B cell (primary cell): ENCODE data around the gene ASB8. TPM values are rescaled to one million over a fixed set of nuclear protein-coding genes. Genes with fewer than 3 reads are reported as not detected.

Experiments
- ATAC-seq: fragments of 200-7000 bp; cut with Tn5 transposase; one replicate; pipeline ENCODE4 v1.10.0; 2021; ENCODE audit warnings: low read depth, mild to moderate bottlenecking, moderate number of reproducible peaks, moderate library complexity
- CTCF ChIA-PET: fragments of 350-600 bp; sonication (Branson Sonifier 250); formaldehyde crosslinking; loops from one replicate; lab custom pipeline; 2021; ENCODE audit warnings: antibody characterized with exemption, inconsistent platforms; lab: Charles Lee
- POLR2A ChIA-PET: fragments of 350-600 bp; sonication (Branson Sonifier 250); formaldehyde crosslinking; loops from one replicate; lab custom pipeline; 2021; ENCODE audit warnings: antibody characterized with exemption; lab: Charles Lee
- DNase-seq: peaks from one replicate; pipeline ENCODE4 v3.0.0; 2013
- H2AFZ ChIP-seq: 2 replicates; pipeline ENCODE4 v1.6.1; 2012; ENCODE audit warnings: mild to moderate bottlenecking, low read depth, low read length; ENCODE audit not compliant: insufficient read depth, poor library complexity, severe bottlenecking
- H3K27ac ChIP-seq, 2 donors: 1 replicate in 1 of 2; 2 replicates in 1 of 2; pipeline ENCODE4 v1.5.1; 2012 to 2013; ENCODE audit warnings: low read length in 2 of 2, mild to moderate bottlenecking in 2 of 2, moderate library complexity in 1 of 2
- H3K27me3 ChIP-seq, 4 experiments: fragments of 200-600 bp in 1 of 4; sonication (generic) in 1 of 4; replicated peaks in 1 of 4; 1 replicate in 2 of 4; 2 replicates in 2 of 4; pipeline versions ENCODE4 v1.6.1 to v1.7.0; 2013 to 2016; ENCODE audit warnings: low read length in 3 of 4, mild to moderate bottlenecking in 2 of 4, mixed read lengths in 1 of 4, moderate library complexity in 1 of 4; ENCODE audit not compliant: insufficient read depth in 4 of 4, control insufficient read depth in 3 of 4; ENCODE audit errors: control extremely low read depth in 1 of 4
- H3K36me3 ChIP-seq, 2 experiments: replicated peaks in 1 of 2; 1 replicate in 1 of 2; 2 replicates in 1 of 2; pipeline versions ENCODE4 v1.6.1 to v1.7.1; 2013; ENCODE audit warnings: low read length in 1 of 2; ENCODE audit not compliant: insufficient read depth in 2 of 2, control insufficient read depth in 1 of 2; ENCODE audit errors: control extremely low read depth in 1 of 2, extremely low read depth in 1 of 2
- H3K4me1 ChIP-seq, 2 donors: fragments of 200-600 bp in 1 of 2; sonication (generic) in 1 of 2; 1 replicate in 1 of 2; 2 replicates in 1 of 2; pipeline versions ENCODE4 v1.5.1 to v1.6.1; 2013 to 2017; ENCODE audit warnings: low read length in 2 of 2; ENCODE audit not compliant: control insufficient read depth in 2 of 2, insufficient read depth in 2 of 2
- H3K4me2 ChIP-seq: replicated peaks from 2 replicates; pipeline ENCODE3; 2012; ENCODE audit warnings: mild to moderate bottlenecking, low read depth, low read length; ENCODE audit not compliant: poor library complexity, severe bottlenecking
- H3K4me3 ChIP-seq, 5 experiments: fragments of 200-600 bp in 1 of 5; sonication (generic) in 1 of 5; 1 replicate in 3 of 5; 2 replicates in 2 of 5; pipeline versions ENCODE4 v1.5.1 to v1.7.0; 2011 to 2016; ENCODE audit warnings: low read length in 4 of 5, mild to moderate bottlenecking in 4 of 5, low read depth in 2 of 5, control low read depth in 1 of 5, moderate library complexity in 1 of 5; ENCODE audit not compliant: insufficient read depth in 1 of 5; ENCODE audit errors: control extremely low read depth in 1 of 5, extremely low read depth in 1 of 5
- H3K79me2 ChIP-seq: fragments of 200-600 bp; sonication (generic); one replicate; pipeline ENCODE4 v1.6.0; 2016; ENCODE audit warnings: low read length; ENCODE audit not compliant: control insufficient read depth, insufficient read depth
- H3K9ac ChIP-seq: fragments of 200-600 bp; sonication (generic); 2 replicates; pipeline ENCODE4 v1.6.1; 2017; ENCODE audit warnings: mild to moderate bottlenecking, low read length, moderate library complexity
- H3K9me3 ChIP-seq, 3 donors: one replicate each; pipeline versions ENCODE4 v1.6.1 to v1.7.1; 2013; ENCODE audit warnings: low read length in 2 of 3; ENCODE audit not compliant: control insufficient read depth in 2 of 3, insufficient read depth in 1 of 3; ENCODE audit errors: control extremely low read depth in 1 of 3
- H4K20me1 ChIP-seq: 2 replicates; pipeline ENCODE4 v1.6.0; 2012; ENCODE audit warnings: mild to moderate bottlenecking, low read length; ENCODE audit not compliant: insufficient read depth, control insufficient read depth, poor library complexity, severe bottlenecking
- H3K27ac Mint-ChIP-seq: one replicate; pipeline ENCODE4 v1.8.0; 2021; ENCODE audit warnings: mixed read lengths
- H3K27me3 Mint-ChIP-seq: one replicate; pipeline ENCODE4 v1.8.0; 2021; ENCODE audit warnings: mixed read lengths
- H3K4me1 Mint-ChIP-seq: one replicate; pipeline ENCODE4 v1.8.0; 2021; ENCODE audit warnings: mixed read lengths
- H3K4me3 Mint-ChIP-seq: one replicate; pipeline ENCODE4 v1.8.0; 2021; ENCODE audit warnings: mixed read lengths
- H3K9me3 Mint-ChIP-seq: one replicate; pipeline ENCODE4 v1.8.0; 2022; ENCODE audit warnings: mixed read lengths; ENCODE audit not compliant: insufficient read depth
- CTCF ChIP-seq: fragments of 200-600 bp; IDR thresholded peaks from one replicate; pipeline ENCODE4 v1.8.0; 2022; ENCODE audit warnings: antibody characterized with exemption, mild to moderate bottlenecking
- EZH2 ChIP-seq: IDR thresholded peaks from 2 replicates; pipeline ENCODE4 v1.6.1; 2012; ENCODE audit warnings: borderline replicate concordance, low read depth, mild to moderate bottlenecking, moderate library complexity, low read length; ENCODE audit not compliant: insufficient read depth, poor library complexity, severe bottlenecking
- WGBS: methylation state at CpG from one replicate; pipeline ENCODE4 v1.1.5; 2013; ENCODE audit warnings: missing lambda C conversion rate; ENCODE audit not compliant: insufficient coverage; 5-methylcytosine and 5-hydroxymethylcytosine counted together
- intact Hi-C: fragments of 100-400 bp; cut with micrococcal nuclease; formaldehyde crosslinking; loops from one replicate; pipeline ENCODE4 v1.10.0; 2022
- polyA plus RNA-seq: library from polyadenylated mRNA; depleted of rRNA; stranded (reverse); fragments of >200 nt; gene quantifications from 2 replicates; pipeline ENCODE4 v1.2.3, GENCODE V29; 2012
- total RNA-seq, 2 donors: library from RNA; stranded (reverse); fragments of 120-200 nt in 1 of 2; gene quantifications; 1 replicate in 1 of 2; 2 replicates in 1 of 2; pipeline versions ENCODE4 v1.2.3 to v1.2.4, GENCODE V29; 2013 to 2022

The ASB8 gene
- total and polyA plus RNA-seq, 2 donors (not counting 1 experiment from before 2014, with no cell fraction given) = 22.7 to 54.8 TPM

DNA sequence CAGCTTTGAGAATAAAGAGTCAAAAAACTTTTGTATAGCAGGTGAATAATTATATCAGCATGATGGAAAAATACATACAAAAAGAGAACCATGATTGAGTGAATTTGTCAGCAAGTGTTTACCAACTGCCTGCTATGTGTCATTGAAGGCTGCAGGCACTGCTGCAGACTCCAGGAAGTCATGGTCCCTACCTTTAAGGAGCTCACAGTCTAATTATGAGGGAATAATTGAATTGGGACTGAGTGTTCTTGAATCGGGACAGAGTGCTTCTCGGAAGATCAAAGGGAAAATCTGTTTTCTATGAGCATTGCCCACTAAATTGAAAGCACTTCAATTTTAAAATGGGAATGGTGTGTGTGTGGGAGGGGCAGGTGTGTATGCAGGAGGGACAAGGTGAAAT lies 36.3 kb upstream of the ASB8 start:
- H2AFZ ChIP-seq = no peak overlapping the region
- TF ChIP-seq EZH2 (no peak), CTCF (no peak)
- ChIA-PET CTCF (interaction anchor here (0.8 to 1.2 kb wide), 2 partner anchors 10 to 107 kb away, joined by 3 read pairs; no protein-coding TSS in a partner anchor), POLR2A (no interaction called here)
- no peak overlapping the region for H3K9ac ChIP-seq
- 86% methylated on average over 2 of the region's 2 CpGs for WGBS
- no peak overlapping the region for H3K4me2 ChIP-seq
- Mint-ChIP-seq H3K4me1 (peaks cover 6% of the 10 kb centered on the region), H3K27me3 (peaks cover 28% of the 10 kb centered on the region), H3K27ac (no peak overlapping the region), H3K9me3 (no peaks in the 10 kb centered on the region), H3K4me3 (no peak overlapping the region)
- H4K20me1 ChIP-seq = no peaks in the 10 kb centered on the region
- H3K36me3 ChIP-seq = no peaks in the 10 kb centered on the region
- H3K27me3 ChIP-seq = peaks cover 0 to 16% (median 0%) of the 10 kb centered on the region in 4 experiments
- peaks cover 5 to 7% of the 10 kb centered on the region in 2 donors for H3K4me1 ChIP-seq
- DNase-seq (no peak), ATAC-seq (no peak)
- H3K27ac ChIP-seq = no peak overlapping the region
- no peaks in the 10 kb centered on the region for H3K9me3 ChIP-seq
- intact Hi-C loops = no loop called here
- peaks cover 5% of the 10 kb centered on the region for H3K79me2 ChIP-seq
- H3K4me3 ChIP-seq = no peak overlapping the region

- no peaks in the 10 kb centered on the region for H3K79me2 ChIP-seq
- H3K4me2 ChIP-seq = no peak overlapping the region
- no peaks in the 10 kb centered on the region for H3K9me3 ChIP-seq
- ChIA-PET CTCF (interaction anchor here (0.6 to 1.2 kb wide), 4 partner anchors 9 to 109 kb away, joined by 3 to 4 read pairs (median 3); partner anchors contain the start of gene CCDC184), POLR2A (no interaction called here)
- DNase-seq = no peak
- H3K4me1 ChIP-seq = peaks cover 5 to 6% of the 10 kb centered on the region in 2 donors
- WGBS = no CpG with 5 or more reads among the region's 1 CpG
- no peak overlapping the region for H3K4me3 Mint-ChIP-seq
- peaks cover 4% of the 10 kb centered on the region for H3K4me1 Mint-ChIP-seq
- no peaks in the 10 kb centered on the region for H3K9me3 Mint-ChIP-seq
- H3K4me3 ChIP-seq = no peak overlapping the region
- no peak overlapping the region for H3K27ac ChIP-seq
- no peak for TF ChIP-seq CTCF
- H3K27ac Mint-ChIP-seq = no peak overlapping the region
- no peaks in the 10 kb centered on the region for H4K20me1 ChIP-seq
- peaks cover 0 to 16% (median 0%) of the 10 kb centered on the region in 4 experiments for H3K27me3 ChIP-seq
- H2AFZ ChIP-seq = no peak overlapping the region
- no peaks in the 10 kb centered on the region for H3K36me3 ChIP-seq
- intact Hi-C loops = no loop called here
- H3K27me3 Mint-ChIP-seq = peaks cover 28% of the 10 kb centered on the region
- ATAC-seq = no peak
- no peak overlapping the region for H3K9ac ChIP-seq
These were observed 35.5 kb upstream of the ASB8 start for GRCh38 chr12:48192861-48193260.
